Measurements from ENCODE around the gene TSR3. TPM values are rescaled to one million over a fixed set of nuclear protein-coding genes. Genes with fewer than 3 reads are reported as not detected.

TSR3 gene
- total RNA-seq, 4 donors from 2014 or later: 42.4 to 78.5 (median 61.9) TPM

GRCh38 chr16:1350691-1351090, 987 bp downstream of the TSR3 start:
- ATAC-seq (ENCODE audit: low FRiP score): no peak
- TF ChIP-seq CTCF (IDR thresholded peaks at IDR 0.05): no peak
- no peak for DNase-seq (ENCODE audit: low spot score)

- no peak for ATAC-seq (ENCODE audit: low FRiP score)
- TF ChIP-seq CTCF (IDR thresholded peaks at IDR 0.05): no peak
- no peak for DNase-seq (ENCODE audit: low spot score)
Observed at GRCh38 chr16:1349951-1350350, 1.7 kb downstream of the TSR3 start.

GRCh38 chr16:1349351-1349750, 2.3 kb downstream of the TSR3 start:
- no peak for ATAC-seq (ENCODE audit: low FRiP score)
- TF ChIP-seq CTCF (IDR thresholded peaks at IDR 0.05): no peak
- DNase-seq (ENCODE audit: low spot score): no peak

- DNase-seq (ENCODE audit: low spot score) (no peak), ATAC-seq (ENCODE audit: low FRiP score) (no peak)
- TF ChIP-seq CTCF (IDR thresholded peaks at IDR 0.05): no peak
Observed at GRCh38 chr16:1348926-1349325, 2.8 kb downstream of the TSR3 start.

- TF ChIP-seq CTCF (IDR thresholded peaks at IDR 0.05): no peak
- ATAC-seq (ENCODE audit: low FRiP score): no peak
- no peak for DNase-seq (ENCODE audit: low spot score)
Observed at GRCh38 chr16:1348441-1348840, 3.2 kb downstream of the TSR3 start.

GRCh38 chr16:1347962-1348361, 3.7 kb downstream of the TSR3 start:
- no peak for TF ChIP-seq CTCF (IDR thresholded peaks at IDR 0.05)
- no peak for ATAC-seq (ENCODE audit: low FRiP score)
- DNase-seq (ENCODE audit: low spot score): no peak

GRCh38 chr16:1347286-1347855, 4.3 kb downstream of the TSR3 start:
- TF ChIP-seq CTCF (IDR thresholded peaks at IDR 0.05): no peak
- ATAC-seq (ENCODE audit: low FRiP score): no peak
- DNase-seq (ENCODE audit: low spot score): no peak

All from omental fat pad (tissue), 4 donors.